ENCODE results near the gene SLC13A3. TPM values are rescaled to one million over a fixed set of nuclear protein-coding genes. Genes with fewer than 3 reads are reported as not detected.
A peak's percentile ranks its signal among the peaks of the same experiment; 100 is the strongest.

The SLC13A3 gene
- total and polyA plus RNA-seq, 8 donors: 2.4 to 10.4 (median 8.8) TPM

- intact Hi-C loops (cut with DNase I): no loop called here
- Histone ChIP-seq H3K4me3 (no peak overlapping the region), H3K27ac (no peak overlapping the region), H3K36me3 (no peaks in the 10 kb centered on the region), H3K9me3 (no peaks in the 10 kb centered on the region), H3K4me1 (peaks cover 0 to 7% of the 10 kb centered on the region in 2 donors), H3K27me3 (peaks cover 16 to 84% of the 10 kb centered on the region in 2 donors)
- no peak for TF ChIP-seq CTCF (IDR thresholded peaks at IDR 0.05)
- DNase-seq (peak in 1 of 4 donors; percentile 63), ATAC-seq (no peak)
Measured at GRCh38 chr20:46541229-46541935, 109.9 kb downstream of the SLC13A3 start.

GRCh38 chr20:46539113-46539512 lies 112.1 kb downstream of the SLC13A3 start:
- no peaks in the 10 kb centered on the region for H3K4me1 ChIP-seq
- H3K27ac ChIP-seq: no peak overlapping the region
- no peaks in the 10 kb centered on the region for H3K36me3 ChIP-seq
- no peak overlapping the region for H3K4me3 ChIP-seq
- DNase-seq (no peak), ATAC-seq (no peak)
- H3K9me3 ChIP-seq: no peaks in the 10 kb centered on the region
- intact Hi-C loops (cut with DNase I): no loop called here
- no peak for TF ChIP-seq CTCF (IDR thresholded peaks at IDR 0.05)
- peaks cover 16 to 75% of the 10 kb centered on the region in 2 donors for H3K27me3 ChIP-seq

- DNase-seq: no peak
- no peak overlapping the region for H3K27ac ChIP-seq
- peaks cover 0 to 28% of the 10 kb centered on the region in 2 donors for H3K27me3 ChIP-seq
- H3K9me3 ChIP-seq: no peaks in the 10 kb centered on the region
- H3K36me3 ChIP-seq: no peaks in the 10 kb centered on the region
- intact Hi-C loops (cut with DNase I): no loop called here
- ATAC-seq: no peak
- H3K4me1 ChIP-seq: no peaks in the 10 kb centered on the region
- no peak for TF ChIP-seq CTCF (IDR thresholded peaks at IDR 0.05)
- no peak overlapping the region for H3K4me3 ChIP-seq
Measured at GRCh38 chr20:46530640-46531039, 120.6 kb downstream of the SLC13A3 start.

- Histone ChIP-seq H3K9me3 (no peaks in the 10 kb centered on the region), H3K4me3 (no peak overlapping the region), H3K27me3 (peaks cover 0 to 52% of the 10 kb centered on the region in 2 donors), H3K27ac (no peak overlapping the region), H3K4me1 (no peaks in the 10 kb centered on the region), H3K36me3 (no peaks in the 10 kb centered on the region)
- intact Hi-C loops (cut with DNase I): no loop called here
- no peak for TF ChIP-seq CTCF (IDR thresholded peaks at IDR 0.05)
- no peak for ATAC-seq
- DNase-seq: peak in 2 of 4 donors; percentile 6 to 13
Measured at GRCh38 chr20:46523696-46524328, 127.4 kb downstream of the SLC13A3 start.

GRCh38 chr20:46523108-46523507 lies 128.2 kb downstream of the SLC13A3 start:
- DNase-seq (no peak), ATAC-seq (no peak)
- Histone ChIP-seq H3K27ac (no peak overlapping the region), H3K36me3 (no peaks in the 10 kb centered on the region), H3K27me3 (peaks cover 0 to 59% of the 10 kb centered on the region in 2 donors), H3K9me3 (no peaks in the 10 kb centered on the region), H3K4me1 (no peaks in the 10 kb centered on the region), H3K4me3 (no peak overlapping the region)
- TF ChIP-seq CTCF (IDR thresholded peaks at IDR 0.05): no peak
- intact Hi-C loops (cut with DNase I): no loop called here
